ENCODE results near the gene TRIM14. TPM values are rescaled to one million over a fixed set of nuclear protein-coding genes. Genes with fewer than 3 reads are reported as not detected.
"Not testable (repeated sequence)": the region's sequence is repeated elsewhere in the genome, so short reads cannot be mapped to it uniquely, and the experiment has no call there.

TRIM14 gene
- total and polyA plus RNA-seq, 10 of the 15 experiments (the other 5 are each of a cell fraction or from before 2014, with no cell fraction given): 8.6 to 53.3 (median 35.7) TPM

GRCh38 chr9:98020476-98021145 lies 98.4 kb downstream of the TRIM14 start (continued):
- no peak for TF ChIP-seq CTCF (IDR thresholded peaks at IDR 0.05 in 2 of 3, conservative IDR thresholded peaks at IDR 0.05 in 1 of 3; ENCODE audit: control insufficient read depth in 2 of 3, extremely low read depth in 1 of 3, insufficient read depth in 1 of 3, low read depth in 3 of 3, low read length in 3 of 3)

DNA sequence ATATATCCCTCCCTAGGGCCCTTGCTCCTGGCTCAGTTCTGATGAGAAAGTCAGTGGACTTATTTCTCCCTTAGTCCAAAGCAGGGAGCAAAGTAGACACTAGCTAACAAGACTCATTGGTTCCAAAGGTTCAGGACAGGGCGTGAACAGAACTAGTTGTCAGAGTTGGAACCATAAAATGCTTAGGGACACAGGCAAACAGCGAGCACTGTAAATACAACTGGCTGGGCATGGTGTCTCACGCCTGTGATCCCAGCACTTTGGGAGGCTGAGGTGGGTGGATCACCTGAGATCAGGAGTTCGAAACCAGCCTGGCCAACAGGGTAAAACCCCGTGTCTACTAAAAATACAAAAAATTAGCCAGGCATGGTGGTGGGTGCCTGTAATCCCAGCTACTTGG lies 99.2 kb downstream of the TRIM14 start:
- DNase-seq (ENCODE audit: low read depth, low spot score); intact Hi-C loops (cut with micrococcal nuclease; ENCODE audit: unreplicated experiment); H4K20me1 ChIP-seq (ENCODE audit: control insufficient read depth, insufficient read depth); BruUV-seq (replicated peaks); RAD21 ChIA-PET (ENCODE audit: unreplicated experiment); H3K4me2 ChIP-seq (ENCODE audit: control insufficient read depth, insufficient read depth); FAIRE-seq; H2AFZ ChIP-seq (ENCODE audit: control insufficient read depth, low read depth, low read length); H3K9ac ChIP-seq (ENCODE audit: control insufficient read depth, insufficient read depth, low read length); H3K27me3 ChIP-seq (replicated peaks in 1 of 2; ENCODE audit: control insufficient read depth in 2 of 2, insufficient read depth in 2 of 2, low read length in 1 of 2); H3K79me2 ChIP-seq (ENCODE audit: control insufficient read depth, insufficient read depth, low read length); in situ Hi-C loops (cut with MboI); H3K9me3 ChIP-seq (replicated peaks; ENCODE audit: control insufficient read depth, insufficient read depth, low read length); H3K4me3 ChIP-seq; H3K4me1 ChIP-seq (ENCODE audit: control insufficient read depth, insufficient read depth, low read length); H3K27ac ChIP-seq (ENCODE audit: control insufficient read depth, insufficient read depth); ATAC-seq: not testable (repeated sequence)
- WGBS (ENCODE audit: insufficient coverage, insufficient replicate concordance, low lambda C conversion rate, missing lambda C conversion rate): 58% methylated on average over 5 of the region's 5 CpGs
- ChIA-PET POLR2A (interaction anchor here (0.6 kb wide), 1 partner anchor 21 kb away, joined by 3 read pairs; no protein-coding TSS in a partner anchor), SMC1A (ENCODE audit: uncharacterized antibody, unreplicated experiment) (interaction anchor here (1.6 to 1.7 kb wide), 2 partner anchors 9 to 25 kb away, joined by 3 to 5 read pairs; no protein-coding TSS in a partner anchor), CTCF (interaction anchor here (0.9 to 1.3 kb wide), 4 partner anchors 12 to 130 kb away, joined by 3 read pairs; no protein-coding TSS in a partner anchor)
- H3K36me3 ChIP-seq (ENCODE audit: control insufficient read depth in 2 of 2, insufficient read depth in 2 of 2, low read length in 1 of 2): peaks cover 16 to 24% of the 10 kb centered on the region in 2 experiments

Small RNAs within 50 kb of the gene (small RNA-seq; reads per million reads assigned to genes)
- gene RF00017 (not detected), gene RNU6-918P (not detected)

Other genes with a start within 250 kb of the TRIM14 start
- 17.8 and 20.3 TPM in 2 replicates for gene TRMO, start 196.7 kb downstream of the TRIM14 start, total RNA-seq (2014; rRNA removed)
- 20.9 and 21.0 TPM in 2 replicates for gene TRMO, start 196.7 kb downstream of the TRIM14 start, total RNA-seq (2014; rRNA removed; fragmentation: Illumina TruSeq; extraction: Trizol)
- gene TRMO, start 196.7 kb downstream of the TRIM14 start, total RNA-seq (2021): 12.7 and 13.9 TPM in 2 replicates
- gene TRMO, start 196.7 kb downstream of the TRIM14 start, polyA plus RNA-seq (2011; rRNA removed): 19.2 and 23.0 TPM in 2 replicates
- gene TRMO, start 196.7 kb downstream of the TRIM14 start, polyA plus RNA-seq (2014; fragmentation: Illumina TruSeq; extraction: Trizol): 23.6 and 24.4 TPM in 2 replicates
- gene TRMO, start 196.7 kb downstream of the TRIM14 start, polyA plus RNA-seq (2014; fragmentation: Nextera tagmentation; extraction: Ambion mirVana): 1 to 10 TPM; 5.8 to 7.7 TPM
- 14.4 and 15.6 TPM in 2 replicates for gene TRMO, start 196.7 kb downstream of the TRIM14 start, polyA plus RNA-seq (2014; rRNA removed)
- gene TRMO, start 196.7 kb downstream of the TRIM14 start, polyA plus RNA-seq (2016; fragmentation: Nextera tagmentation; extraction: Ambion mirVana): 10 to 100 TPM; 11.9 to 15.0 TPM
- 0.05 TPM in 1 of 2 replicates, not detected in the other for gene HEMGN, start 181.1 kb downstream of the TRIM14 start, total RNA-seq (2014; rRNA removed)
- 0.09 and 0.14 TPM in 2 replicates for gene HEMGN, start 181.1 kb downstream of the TRIM14 start, total RNA-seq (2014; rRNA removed; fragmentation: Illumina TruSeq; extraction: Trizol)
- gene HEMGN, start 181.1 kb downstream of the TRIM14 start, total RNA-seq (2021): 0.28 TPM in 1 of 2 replicates, not detected in the other
- gene HEMGN, start 181.1 kb downstream of the TRIM14 start, polyA plus RNA-seq (2011; rRNA removed): 0.04 TPM in 1 of 2 replicates, not detected in the other
- 0.09 and 0.10 TPM in 2 replicates for gene HEMGN, start 181.1 kb downstream of the TRIM14 start, polyA plus RNA-seq (2014; fragmentation: Illumina TruSeq; extraction: Trizol)
- gene HEMGN, start 181.1 kb downstream of the TRIM14 start, polyA plus RNA-seq (2014; fragmentation: Nextera tagmentation; extraction: Ambion mirVana): under 1 TPM; 0.03 to 0.18 TPM
- gene HEMGN, start 181.1 kb downstream of the TRIM14 start, polyA plus RNA-seq (2014; rRNA removed): 0.09 TPM in 1 of 2 replicates, not detected in the other
- gene HEMGN, start 181.1 kb downstream of the TRIM14 start, polyA plus RNA-seq (2016; fragmentation: Nextera tagmentation; extraction: Ambion mirVana): not detected
- 20.4 and 24.5 TPM in 2 replicates for gene ANP32B, start 135.9 kb downstream of the TRIM14 start, total RNA-seq (2014; rRNA removed)
- 34.4 and 41.8 TPM in 2 replicates for gene ANP32B, start 135.9 kb downstream of the TRIM14 start, total RNA-seq (2014; rRNA removed; fragmentation: Illumina TruSeq; extraction: Trizol)
- 239 and 244 TPM in 2 replicates for gene ANP32B, start 135.9 kb downstream of the TRIM14 start, total RNA-seq (2021)
- gene ANP32B, start 135.9 kb downstream of the TRIM14 start, polyA plus RNA-seq (2011; rRNA removed): 79.8 and 96.4 TPM in 2 replicates
- 419 and 544 TPM in 2 replicates for gene ANP32B, start 135.9 kb downstream of the TRIM14 start, polyA plus RNA-seq (2014; fragmentation: Illumina TruSeq; extraction: Trizol)
- gene ANP32B, start 135.9 kb downstream of the TRIM14 start, polyA plus RNA-seq (2014; fragmentation: Nextera tagmentation; extraction: Ambion mirVana): 100 to 1,000 TPM in 1 of 2 experiments, 10 to 100 TPM in 1; 85.9 to 204 TPM
- 138 and 143 TPM in 2 replicates for gene ANP32B, start 135.9 kb downstream of the TRIM14 start, polyA plus RNA-seq (2014; rRNA removed)
- gene ANP32B, start 135.9 kb downstream of the TRIM14 start, polyA plus RNA-seq (2016; fragmentation: Nextera tagmentation; extraction: Ambion mirVana): 100 to 1,000 TPM; 272 to 284 TPM
- 64.8 and 68.3 TPM in 2 replicates for gene NANS, start 62.5 kb downstream of the TRIM14 start, total RNA-seq (2014; rRNA removed)
- gene NANS, start 62.5 kb downstream of the TRIM14 start, total RNA-seq (2014; rRNA removed; fragmentation: Illumina TruSeq; extraction: Trizol): 52.3 and 55.5 TPM in 2 replicates
- gene NANS, start 62.5 kb downstream of the TRIM14 start, total RNA-seq (2021): 47.8 and 49.1 TPM in 2 replicates
- gene NANS, start 62.5 kb downstream of the TRIM14 start, polyA plus RNA-seq (2011; rRNA removed): 37.9 and 44.6 TPM in 2 replicates
- gene NANS, start 62.5 kb downstream of the TRIM14 start, polyA plus RNA-seq (2014; fragmentation: Illumina TruSeq; extraction: Trizol): 47.8 and 48.8 TPM in 2 replicates
- 10 to 100 TPM; 21.0 to 26.1 TPM for gene NANS, start 62.5 kb downstream of the TRIM14 start, polyA plus RNA-seq (2014; fragmentation: Nextera tagmentation; extraction: Ambion mirVana)
- 55.6 and 56.5 TPM in 2 replicates for gene NANS, start 62.5 kb downstream of the TRIM14 start, polyA plus RNA-seq (2014; rRNA removed)
- gene NANS, start 62.5 kb downstream of the TRIM14 start, polyA plus RNA-seq (2016; fragmentation: Nextera tagmentation; extraction: Ambion mirVana): 100 to 1,000 TPM; 109 to 126 TPM
- 4.1 and 4.7 TPM in 2 replicates for gene CORO2A, start 73.4 kb upstream of the TRIM14 start, total RNA-seq (2014; rRNA removed)
- gene CORO2A, start 73.4 kb upstream of the TRIM14 start, total RNA-seq (2014; rRNA removed; fragmentation: Illumina TruSeq; extraction: Trizol): 4.8 TPM in 2 replicates
- gene CORO2A, start 73.4 kb upstream of the TRIM14 start, total RNA-seq (2021): 4.8 and 4.9 TPM in 2 replicates
- gene CORO2A, start 73.4 kb upstream of the TRIM14 start, polyA plus RNA-seq (2011; rRNA removed): 0.84 and 1.0 TPM in 2 replicates
- 5.0 and 5.5 TPM in 2 replicates for gene CORO2A, start 73.4 kb upstream of the TRIM14 start, polyA plus RNA-seq (2014; fragmentation: Illumina TruSeq; extraction: Trizol)
- gene CORO2A, start 73.4 kb upstream of the TRIM14 start, polyA plus RNA-seq (2014; fragmentation: Nextera tagmentation; extraction: Ambion mirVana): 1 to 10 TPM; 1.7 to 1.9 TPM
- 4.2 and 5.3 TPM in 2 replicates for gene CORO2A, start 73.4 kb upstream of the TRIM14 start, polyA plus RNA-seq (2014; rRNA removed)
- 1 to 10 TPM; 2.4 to 2.8 TPM for gene CORO2A, start 73.4 kb upstream of the TRIM14 start, polyA plus RNA-seq (2016; fragmentation: Nextera tagmentation; extraction: Ambion mirVana)
- gene TBC1D2, start 136.4 kb upstream of the TRIM14 start, total RNA-seq (2014; rRNA removed): 1.1 and 1.2 TPM in 2 replicates
- 0.32 and 0.67 TPM in 2 replicates for gene TBC1D2, start 136.4 kb upstream of the TRIM14 start, total RNA-seq (2014; rRNA removed; fragmentation: Illumina TruSeq; extraction: Trizol)
- gene TBC1D2, start 136.4 kb upstream of the TRIM14 start, total RNA-seq (2021): 1.2 and 1.4 TPM in 2 replicates
- gene TBC1D2, start 136.4 kb upstream of the TRIM14 start, polyA plus RNA-seq (2011; rRNA removed): 0.46 and 1.1 TPM in 2 replicates
- gene TBC1D2, start 136.4 kb upstream of the TRIM14 start, polyA plus RNA-seq (2014; fragmentation: Illumina TruSeq; extraction: Trizol): 0.37 and 0.41 TPM in 2 replicates
- under 1 TPM; 0.04 to 0.06 TPM for gene TBC1D2, start 136.4 kb upstream of the TRIM14 start, polyA plus RNA-seq (2014; fragmentation: Nextera tagmentation; extraction: Ambion mirVana)
- gene TBC1D2, start 136.4 kb upstream of the TRIM14 start, polyA plus RNA-seq (2014; rRNA removed): 1.2 and 1.4 TPM in 2 replicates
- 1 to 10 TPM; 1.0 to 1.6 TPM for gene TBC1D2, start 136.4 kb upstream of the TRIM14 start, polyA plus RNA-seq (2016; fragmentation: Nextera tagmentation; extraction: Ambion mirVana)